B cell (primary cell): ENCODE data around the gene NCK2.

Experiments used
- EZH2 ChIP-seq: IDR thresholded peaks from 2 replicates; pipeline ENCODE4 v1.6.1; 2012; ENCODE audit warnings: borderline replicate concordance, low read depth, mild to moderate bottlenecking, moderate library complexity, low read length; ENCODE audit not compliant: insufficient read depth, poor library complexity, severe bottlenecking
- TF ChIP-seq, protein P1 (sequence below): fragments of 200-600 bp; IDR thresholded peaks from one replicate; pipeline ENCODE4 v1.8.0; 2022; ENCODE audit warnings: antibody characterized with exemption, mild to moderate bottlenecking

DNA sequence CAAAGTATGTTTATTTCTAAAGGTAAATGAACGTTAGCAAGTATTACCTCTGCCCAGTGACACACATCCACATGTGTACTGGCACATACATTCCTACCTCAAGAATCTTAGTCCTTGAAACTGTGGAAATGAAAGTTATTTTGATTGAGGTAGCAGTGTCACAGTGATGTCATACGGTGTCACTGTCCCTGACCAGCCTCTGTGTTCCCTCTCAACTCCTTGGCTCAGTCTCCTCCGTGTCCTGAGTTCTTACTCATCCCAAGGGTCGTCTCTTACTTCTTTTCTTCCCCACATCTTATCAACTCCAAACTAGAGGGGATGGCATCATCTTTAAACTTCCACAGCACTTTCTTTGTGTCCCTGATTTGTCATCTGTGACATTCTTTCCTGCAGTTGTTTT lies 3.3 kb downstream of the NCK2 start:
- no peak for TF ChIP-seq EZH2
- TF ChIP-seq, protein P1, sequence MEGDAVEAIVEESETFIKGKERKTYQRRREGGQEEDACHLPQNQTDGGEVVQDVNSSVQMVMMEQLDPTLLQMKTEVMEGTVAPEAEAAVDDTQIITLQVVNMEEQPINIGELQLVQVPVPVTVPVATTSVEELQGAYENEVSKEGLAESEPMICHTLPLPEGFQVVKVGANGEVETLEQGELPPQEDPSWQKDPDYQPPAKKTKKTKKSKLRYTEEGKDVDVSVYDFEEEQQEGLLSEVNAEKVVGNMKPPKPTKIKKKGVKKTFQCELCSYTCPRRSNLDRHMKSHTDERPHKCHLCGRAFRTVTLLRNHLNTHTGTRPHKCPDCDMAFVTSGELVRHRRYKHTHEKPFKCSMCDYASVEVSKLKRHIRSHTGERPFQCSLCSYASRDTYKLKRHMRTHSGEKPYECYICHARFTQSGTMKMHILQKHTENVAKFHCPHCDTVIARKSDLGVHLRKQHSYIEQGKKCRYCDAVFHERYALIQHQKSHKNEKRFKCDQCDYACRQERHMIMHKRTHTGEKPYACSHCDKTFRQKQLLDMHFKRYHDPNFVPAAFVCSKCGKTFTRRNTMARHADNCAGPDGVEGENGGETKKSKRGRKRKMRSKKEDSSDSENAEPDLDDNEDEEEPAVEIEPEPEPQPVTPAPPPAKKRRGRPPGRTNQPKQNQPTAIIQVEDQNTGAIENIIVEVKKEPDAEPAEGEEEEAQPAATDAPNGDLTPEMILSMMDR = no peak
